SU-DHL-6 (cell line): ENCODE measurements around the gene SOX6.
"Not testable (repeated sequence)": the region's sequence is repeated elsewhere in the genome, so short reads cannot be mapped to it uniquely, and the experiment has no call there.

ENCODE experiments used
- H2AFZ ChIP-seq: fragments of 200-600 bp; sonication (generic); 2 replicates; pipeline ENCODE4 v1.6.1; 2014; ENCODE audit warnings: low read depth, mild to moderate bottlenecking, moderate library complexity, mixed read lengths, antibody characterized with exemption, low read length; ENCODE audit not compliant: severe bottlenecking
- H3F3A ChIP-seq: fragments of 200-600 bp; shearing (Covaris generic); 2 replicates; pipeline ENCODE4 v1.6.0; 2016; ENCODE audit warnings: antibody characterized with exemption, mild to moderate bottlenecking; ENCODE audit not compliant: insufficient read depth
- H3K27ac ChIP-seq: fragments of 200-600 bp; sonication (generic); 2 replicates; pipeline ENCODE4 v1.5.1; 2016; ENCODE audit warnings: low read depth, mild to moderate bottlenecking, low read length, moderate library complexity, mixed read lengths
- H3K27me3 ChIP-seq: fragments of 200-600 bp; sonication (generic), shearing (Covaris generic); 2 replicates; pipeline ENCODE4 v1.6.0; 2014; ENCODE audit warnings: mild to moderate bottlenecking, low read length
- H3K36me3 ChIP-seq: fragments of 200-600 bp; sonication (generic); 2 replicates; pipeline ENCODE4 v1.6.1; 2014; ENCODE audit warnings: mild to moderate bottlenecking, low read length, mixed read lengths
- H3K4me2 ChIP-seq: fragments of 300-600, 200-600 bp; shearing (Covaris generic), sonication (generic); 2 replicates; pipeline ENCODE4 v1.6.0; 2014; ENCODE audit warnings: low read length, low read depth, mild to moderate bottlenecking; ENCODE audit not compliant: poor library complexity, severe bottlenecking
- H3K4me3 ChIP-seq: fragments of 200-600 bp; sonication (generic); 2 replicates; pipeline ENCODE4 v1.5.1; 2014; ENCODE audit warnings: antibody characterized with exemption, low read length, mild to moderate bottlenecking, mixed read lengths; ENCODE audit not compliant: insufficient read depth, poor library complexity, severe bottlenecking
- H3K79me2 ChIP-seq: fragments of 200-600 bp; sonication (generic); 2 replicates; pipeline ENCODE4 v1.6.1; 2014; ENCODE audit warnings: mild to moderate bottlenecking, low read length, moderate library complexity; ENCODE audit not compliant: insufficient read depth
- H3K9ac ChIP-seq: fragments of 200-600 bp; sonication (generic); 2 replicates; pipeline ENCODE4 v1.7.0; 2014; ENCODE audit warnings: mild to moderate bottlenecking, low read length
- H3K9me2 ChIP-seq: fragments of 200-600 bp; sonication (generic); replicated peaks from 2 replicates; pipeline ENCODE4 v1.6.1; 2014; ENCODE audit warnings: low read length; ENCODE audit not compliant: insufficient read depth
- H3K9me3 ChIP-seq: fragments of 200-600 bp; sonication (generic); 2 replicates; pipeline ENCODE4 v1.6.1; 2014; ENCODE audit warnings: low read length, mixed read lengths; ENCODE audit not compliant: insufficient read depth
- H4K20me1 ChIP-seq: fragments of 200-600 bp; sonication (generic); 2 replicates; pipeline ENCODE4 v1.6.1; 2014; ENCODE audit warnings: low read depth, mild to moderate bottlenecking, antibody characterized with exemption, low read length, moderate library complexity, mixed read lengths
- CTCF ChIP-seq: fragments of 200-600 bp; sonication (generic); IDR thresholded peaks from one replicate; pipeline ENCODE4 v1.5.1; 2017; ENCODE audit warnings: antibody characterized with exemption, mild to moderate bottlenecking, low read length, moderate library complexity; ENCODE audit not compliant: insufficient read depth, poor library complexity, severe bottlenecking
- EZH2phosphoT487 ChIP-seq: fragments of 200-600 bp; sonication (generic), shearing (Covaris generic); conservative IDR thresholded peaks from 2 replicates; pipeline ENCODE4 v1.6.1; 2018; ENCODE audit warnings: mild to moderate bottlenecking, antibody characterized with exemption, low read length, moderate library complexity, mixed read lengths

Gene SOX6

GRCh38 chr11:16392616-16393015 lies 36.3 kb upstream of the SOX6 start:
- no peaks in the 10 kb centered on the region for H3K27me3 ChIP-seq
- H3K4me3 ChIP-seq: no peak overlapping the region
- no peaks in the 10 kb centered on the region for H3F3A ChIP-seq
- no peak overlapping the region for H3K4me2 ChIP-seq
- H2AFZ ChIP-seq: no peak overlapping the region
- TF ChIP-seq CTCF: no peak
- TF ChIP-seq EZH2phosphoT487: no peak
- H3K36me3 ChIP-seq: no peaks in the 10 kb centered on the region
- no peak overlapping the region for H3K9ac ChIP-seq
- no peaks in the 10 kb centered on the region for H4K20me1 ChIP-seq
- H3K9me2 ChIP-seq: no peaks in the 10 kb centered on the region
- H3K9me3 ChIP-seq: no peaks in the 10 kb centered on the region
- no peak overlapping the region for H3K27ac ChIP-seq
- no peaks in the 10 kb centered on the region for H3K79me2 ChIP-seq

GRCh38 chr11:16390826-16391225 lies 34.5 kb upstream of the SOX6 start:
- not testable (repeated sequence) for H3K27ac ChIP-seq, H3K36me3 ChIP-seq, H3K9me3 ChIP-seq, H3F3A ChIP-seq, H3K4me3 ChIP-seq, H3K9me2 ChIP-seq, H3K4me2 ChIP-seq, H4K20me1 ChIP-seq, H3K9ac ChIP-seq, H3K79me2 ChIP-seq, H3K27me3 ChIP-seq, H2AFZ ChIP-seq

- Histone ChIP-seq H3K9ac (no peak overlapping the region), H3K9me3 (no peaks in the 10 kb centered on the region), H3K79me2 (no peaks in the 10 kb centered on the region), H3F3A (no peaks in the 10 kb centered on the region), H4K20me1 (no peaks in the 10 kb centered on the region; the same call in 1 of the 2 replicates), H2AFZ (no peak overlapping the region), H3K27me3 (no peaks in the 10 kb centered on the region), H3K9me2 (no peaks in the 10 kb centered on the region), H3K4me3 (no peak overlapping the region), H3K27ac (no peak overlapping the region), H3K36me3 (no peaks in the 10 kb centered on the region), H3K4me2 (no peak overlapping the region)
- TF ChIP-seq CTCF (no peak), EZH2phosphoT487 (no peak)
Measured at GRCh38 chr11:16385099-16385498, 28.8 kb upstream of the SOX6 start.

GRCh38 chr11:16382638-16383380 lies 26.5 kb upstream of the SOX6 start:
- Histone ChIP-seq H3K9me2 (no peaks in the 10 kb centered on the region), H3F3A (no peaks in the 10 kb centered on the region), H3K4me2 (no peak overlapping the region), H3K9ac (no peak overlapping the region), H2AFZ (no peak overlapping the region), H3K36me3 (no peaks in the 10 kb centered on the region), H3K27ac (no peak overlapping the region), H3K79me2 (no peaks in the 10 kb centered on the region), H4K20me1 (no peaks in the 10 kb centered on the region; the same call in 1 of the 2 replicates), H3K27me3 (no peaks in the 10 kb centered on the region), H3K4me3 (no peak overlapping the region), H3K9me3 (no peaks in the 10 kb centered on the region)
- TF ChIP-seq CTCF: no peak
- no peak for TF ChIP-seq EZH2phosphoT487
